ENCODE results near the gene GNB1.

The GNB1 gene

GRCh38 chr1:1842360-1843146, 48.3 kb downstream of the GNB1 start:
- Histone ChIP-seq H3K9ac (ENCODE audit: low read depth, low read length) (no peak overlapping the region), H3K4me3 (ENCODE audit: low read length) (no peak overlapping the region), H3K27ac (ENCODE audit: low read depth, low read length) (no peak overlapping the region), H3K9me3 (ENCODE audit: insufficient read depth, low read depth, low read length) (no peaks in the 10 kb centered on the region), H3K4me1 (ENCODE audit: insufficient read depth, low read length) (peaks cover 4% of the 10 kb centered on the region; the same call in 1 of the 2 replicates), H3K27me3 (ENCODE audit: insufficient read depth, low read length) (no peaks in the 10 kb centered on the region), H3K36me3 (ENCODE audit: insufficient read depth, low read length) (peaks cover 33% of the 10 kb centered on the region; the same call in 1 of the 2 replicates)
- 94% methylated on average over 11 of the region's 11 CpGs for WGBS

GRCh38 chr1:1841575-1841995, 49.3 kb downstream of the GNB1 start:
- H3K9me3 ChIP-seq (ENCODE audit: insufficient read depth, low read depth, low read length) = no peaks in the 10 kb centered on the region
- H3K27me3 ChIP-seq (ENCODE audit: insufficient read depth, low read length) = no peaks in the 10 kb centered on the region
- no peak overlapping the region for H3K9ac ChIP-seq (ENCODE audit: low read depth, low read length)
- peaks cover 33% of the 10 kb centered on the region; the same call in 1 of the 2 replicates for H3K36me3 ChIP-seq (ENCODE audit: insufficient read depth, low read length)
- no peak overlapping the region for H3K27ac ChIP-seq (ENCODE audit: low read depth, low read length)
- WGBS = 100% methylated on average over 1 of the region's 3 CpGs
- H3K4me1 ChIP-seq (ENCODE audit: insufficient read depth, low read length) = peaks cover 4% of the 10 kb centered on the region; the same call in 1 of the 2 replicates
- no peak overlapping the region for H3K4me3 ChIP-seq (ENCODE audit: low read length)

DNA sequence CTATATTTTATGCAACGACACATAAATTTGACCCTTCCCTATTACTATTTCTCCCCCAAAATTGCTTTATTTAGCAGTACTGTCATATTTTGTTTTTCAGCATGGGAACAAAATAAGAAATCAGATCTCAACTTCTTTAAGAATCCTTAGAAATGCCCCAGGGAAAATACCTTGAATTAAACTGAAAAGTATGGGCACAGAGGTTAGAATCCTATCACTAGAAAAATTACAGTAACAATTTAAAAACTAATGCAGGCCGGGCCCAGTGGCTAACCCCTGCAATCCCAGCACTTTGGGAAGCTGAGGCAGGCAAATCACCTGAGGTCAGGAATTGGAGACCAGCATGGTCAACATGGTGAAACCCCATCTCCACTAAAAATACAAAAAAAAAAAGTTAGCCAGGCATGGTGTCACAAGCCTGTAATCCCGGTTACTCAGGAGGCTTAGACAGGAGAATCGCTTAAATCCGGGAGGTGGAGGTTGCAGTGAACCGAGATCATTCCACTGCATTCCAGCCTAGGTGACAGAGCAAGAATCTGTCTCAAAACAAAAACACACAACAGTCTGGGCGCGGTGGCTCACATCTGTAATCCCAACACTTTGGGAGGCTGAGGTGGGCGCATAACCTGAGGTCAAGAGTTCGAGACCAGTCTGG, 51.4 kb downstream of the GNB1 start:
- H3K4me1 ChIP-seq (ENCODE audit: insufficient read depth, low read length) = peaks cover 6% of the 10 kb centered on the region; the same call in 1 of the 2 replicates
- H3K27me3 ChIP-seq (ENCODE audit: insufficient read depth, low read length) = no peaks in the 10 kb centered on the region
- H3K36me3 ChIP-seq (ENCODE audit: insufficient read depth, low read length) = peaks cover 43% of the 10 kb centered on the region
- no peak overlapping the region for H3K9ac ChIP-seq (ENCODE audit: low read depth, low read length)
- no peak overlapping the region for H3K4me3 ChIP-seq (ENCODE audit: low read length)
- no peak overlapping the region for H3K27ac ChIP-seq (ENCODE audit: low read depth, low read length)
- 94% methylated on average over 10 of the region's 10 CpGs for WGBS
- H3K9me3 ChIP-seq (ENCODE audit: insufficient read depth, low read depth, low read length) = no peaks in the 10 kb centered on the region

DNA sequence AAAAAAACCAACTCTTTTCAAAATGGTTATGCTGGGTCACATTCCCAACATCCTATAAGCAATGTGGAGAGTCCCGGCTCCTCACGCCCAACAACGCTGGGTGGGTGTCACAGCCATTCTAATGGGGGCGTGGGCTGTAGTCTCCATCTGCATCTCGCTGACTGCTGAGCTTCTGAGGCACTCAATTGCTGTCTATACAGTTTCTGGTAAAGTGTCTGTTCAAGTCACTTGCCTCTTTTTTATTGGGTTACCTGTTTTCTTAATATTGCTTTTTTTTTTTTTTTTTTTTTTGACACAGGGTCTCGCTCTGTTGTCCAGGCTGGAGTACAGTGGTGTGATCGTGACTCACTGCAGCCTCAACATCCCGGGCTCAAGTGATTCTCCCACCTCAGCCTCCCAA, 54.8 kb downstream of the GNB1 start:
- no peak overlapping the region for H3K4me3 ChIP-seq (ENCODE audit: low read length)
- H3K9me3 ChIP-seq (ENCODE audit: insufficient read depth, low read depth, low read length) = no peaks in the 10 kb centered on the region
- H3K27me3 ChIP-seq (ENCODE audit: insufficient read depth, low read length) = no peaks in the 10 kb centered on the region
- 97% methylated on average over 8 of the region's 8 CpGs for WGBS
- no peak overlapping the region for H3K27ac ChIP-seq (ENCODE audit: low read depth, low read length)
- H3K4me1 ChIP-seq (ENCODE audit: insufficient read depth, low read length) = peaks cover 17% of the 10 kb centered on the region; the same call in 1 of the 2 replicates
- no peak overlapping the region for H3K9ac ChIP-seq (ENCODE audit: low read depth, low read length)
- peaks cover 76% of the 10 kb centered on the region for H3K36me3 ChIP-seq (ENCODE audit: insufficient read depth, low read length)

GRCh38 chr1:1835546-1835945, 55.3 kb downstream of the GNB1 start:
- no peaks in the 10 kb centered on the region for H3K27me3 ChIP-seq (ENCODE audit: insufficient read depth, low read length)
- H3K9ac ChIP-seq (ENCODE audit: low read depth, low read length) = no peak overlapping the region
- H3K27ac ChIP-seq (ENCODE audit: low read depth, low read length) = no peak overlapping the region
- WGBS = 91% methylated on average over 2 of the region's 3 CpGs
- peaks cover 17% of the 10 kb centered on the region; the same call in 1 of the 2 replicates for H3K4me1 ChIP-seq (ENCODE audit: insufficient read depth, low read length)
- H3K9me3 ChIP-seq (ENCODE audit: insufficient read depth, low read depth, low read length) = no peaks in the 10 kb centered on the region
- H3K4me3 ChIP-seq (ENCODE audit: low read length) = no peak overlapping the region
- H3K36me3 ChIP-seq (ENCODE audit: insufficient read depth, low read length) = peaks cover 79% of the 10 kb centered on the region

DNA sequence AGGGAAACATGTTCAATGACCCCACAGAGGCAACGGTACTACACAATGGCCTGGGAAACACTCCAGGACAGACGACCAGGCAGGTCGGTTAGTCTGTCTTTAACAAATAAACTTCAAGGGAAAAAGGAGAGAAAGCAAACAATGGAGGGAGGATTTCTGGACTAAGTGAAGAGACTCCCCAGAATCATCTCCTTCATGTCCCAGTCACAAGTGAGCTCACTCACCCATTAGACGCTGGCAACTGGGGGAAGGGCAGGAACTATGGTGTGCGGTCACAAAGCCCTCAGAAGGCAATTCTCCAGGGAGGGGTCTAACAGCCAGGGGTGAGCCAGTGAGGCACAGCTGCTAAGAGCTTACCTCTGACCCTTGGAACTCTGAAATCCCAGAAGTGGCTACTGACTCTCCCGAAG, 57.0 kb downstream of the GNB1 start:
- Histone ChIP-seq H3K9ac (ENCODE audit: low read depth, low read length) (peak overlapping the region; percentile 18; the same call in 1 of the 2 replicates), H3K4me1 (ENCODE audit: insufficient read depth, low read length) (peaks cover 17% of the 10 kb centered on the region; the same call in 1 of the 2 replicates), H3K27ac (ENCODE audit: low read depth, low read length) (no peak overlapping the region), H3K9me3 (ENCODE audit: insufficient read depth, low read depth, low read length) (no peaks in the 10 kb centered on the region), H3K36me3 (ENCODE audit: insufficient read depth, low read length) (peaks cover 85% of the 10 kb centered on the region), H3K4me3 (ENCODE audit: low read length) (no peak overlapping the region), H3K27me3 (ENCODE audit: insufficient read depth, low read length) (no peaks in the 10 kb centered on the region)
- 78% methylated on average over 6 of the region's 6 CpGs for WGBS

GRCh38 chr1:1833456-1833855, 57.4 kb downstream of the GNB1 start:
- no peaks in the 10 kb centered on the region for H3K27me3 ChIP-seq (ENCODE audit: insufficient read depth, low read length)
- H3K9ac ChIP-seq (ENCODE audit: low read depth, low read length) = peak overlapping the region; percentile 18; the same call in 1 of the 2 replicates
- peaks cover 85% of the 10 kb centered on the region for H3K36me3 ChIP-seq (ENCODE audit: insufficient read depth, low read length)
- H3K4me1 ChIP-seq (ENCODE audit: insufficient read depth, low read length) = peaks cover 17% of the 10 kb centered on the region; the same call in 1 of the 2 replicates
- no peak overlapping the region for H3K4me3 ChIP-seq (ENCODE audit: low read length)
- 95% methylated on average over 10 of the region's 10 CpGs for WGBS
- no peaks in the 10 kb centered on the region for H3K9me3 ChIP-seq (ENCODE audit: insufficient read depth, low read depth, low read length)
- peak overlapping the region; percentile 30; the same call in 1 of the 2 replicates for H3K27ac ChIP-seq (ENCODE audit: low read depth, low read length)

- H3K4me3 ChIP-seq (ENCODE audit: low read length) = no peak overlapping the region
- no peak overlapping the region for H3K27ac ChIP-seq (ENCODE audit: low read depth, low read length)
- H3K27me3 ChIP-seq (ENCODE audit: insufficient read depth, low read length) = no peaks in the 10 kb centered on the region
- peaks cover 17% of the 10 kb centered on the region; the same call in 1 of the 2 replicates for H3K4me1 ChIP-seq (ENCODE audit: insufficient read depth, low read length)
- 97% methylated on average over 5 of the region's 5 CpGs for WGBS
- H3K9ac ChIP-seq (ENCODE audit: low read depth, low read length) = no peak overlapping the region
- H3K9me3 ChIP-seq (ENCODE audit: insufficient read depth, low read depth, low read length) = no peaks in the 10 kb centered on the region
- H3K36me3 ChIP-seq (ENCODE audit: insufficient read depth, low read length) = peaks cover 84% of the 10 kb centered on the region
These were observed 58.1 kb downstream of the GNB1 start for GRCh38 chr1:1832820-1833219.

DNA sequence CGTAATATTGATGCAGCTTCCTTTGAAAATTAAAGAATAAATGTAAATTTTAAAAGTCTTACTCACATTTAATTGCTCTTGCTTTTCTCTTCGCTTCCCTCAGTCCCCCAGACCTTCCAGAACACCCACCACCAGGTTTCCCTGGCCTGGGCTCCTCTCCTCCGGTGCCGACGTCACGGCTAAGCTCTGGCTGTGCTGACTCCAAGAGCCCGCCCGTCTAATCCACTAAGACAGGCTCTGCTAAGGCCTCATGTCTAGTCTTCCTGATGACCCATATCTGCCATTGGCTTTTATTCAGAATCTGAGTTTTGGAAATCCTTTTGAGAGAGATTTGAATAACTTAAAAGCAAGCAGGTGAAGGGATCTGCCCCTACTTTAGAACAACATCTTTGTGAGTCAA, 58.7 kb downstream of the GNB1 start:
- 97% methylated on average over 7 of the region's 8 CpGs for WGBS
- Histone ChIP-seq H3K36me3 (ENCODE audit: insufficient read depth, low read length) (peaks cover 81% of the 10 kb centered on the region), H3K4me1 (ENCODE audit: insufficient read depth, low read length) (peaks cover 22% of the 10 kb centered on the region), H3K9ac (ENCODE audit: low read depth, low read length) (no peak overlapping the region), H3K27me3 (ENCODE audit: insufficient read depth, low read length) (no peaks in the 10 kb centered on the region), H3K9me3 (ENCODE audit: insufficient read depth, low read depth, low read length) (no peaks in the 10 kb centered on the region), H3K27ac (ENCODE audit: low read depth, low read length) (no peak overlapping the region), H3K4me3 (ENCODE audit: low read length) (no peak overlapping the region)

GRCh38 chr1:1827089-1827848, 63.6 kb downstream of the GNB1 start:
- peaks cover 14% of the 10 kb centered on the region for H3K4me1 ChIP-seq (ENCODE audit: insufficient read depth, low read length)
- no peaks in the 10 kb centered on the region for H3K27me3 ChIP-seq (ENCODE audit: insufficient read depth, low read length)
- H3K27ac ChIP-seq (ENCODE audit: low read depth, low read length) = peak overlapping the region; percentile 59
- WGBS = 83% methylated on average over 12 of the region's 14 CpGs
- no peaks in the 10 kb centered on the region for H3K9me3 ChIP-seq (ENCODE audit: insufficient read depth, low read depth, low read length)
- peaks cover 74% of the 10 kb centered on the region for H3K36me3 ChIP-seq (ENCODE audit: insufficient read depth, low read length)
- no peak overlapping the region for H3K9ac ChIP-seq (ENCODE audit: low read depth, low read length)
- H3K4me3 ChIP-seq (ENCODE audit: low read length) = no peak overlapping the region
